GM18870 (cell line): ENCODE results near the gene DPH7.
"Not testable (repeated sequence)": the region's sequence is repeated elsewhere in the genome, so short reads cannot be mapped to it uniquely, and the experiment has no call there.

ENCODE experiments used
- ATAC-seq: cut with Tn5 transposase; IDR thresholded peaks from one replicate; pipeline ENCODE4 v1.9.1; 2021; ENCODE audit warnings: moderate library complexity; ENCODE audit not compliant: unreplicated experiment

Gene DPH7

DNA sequence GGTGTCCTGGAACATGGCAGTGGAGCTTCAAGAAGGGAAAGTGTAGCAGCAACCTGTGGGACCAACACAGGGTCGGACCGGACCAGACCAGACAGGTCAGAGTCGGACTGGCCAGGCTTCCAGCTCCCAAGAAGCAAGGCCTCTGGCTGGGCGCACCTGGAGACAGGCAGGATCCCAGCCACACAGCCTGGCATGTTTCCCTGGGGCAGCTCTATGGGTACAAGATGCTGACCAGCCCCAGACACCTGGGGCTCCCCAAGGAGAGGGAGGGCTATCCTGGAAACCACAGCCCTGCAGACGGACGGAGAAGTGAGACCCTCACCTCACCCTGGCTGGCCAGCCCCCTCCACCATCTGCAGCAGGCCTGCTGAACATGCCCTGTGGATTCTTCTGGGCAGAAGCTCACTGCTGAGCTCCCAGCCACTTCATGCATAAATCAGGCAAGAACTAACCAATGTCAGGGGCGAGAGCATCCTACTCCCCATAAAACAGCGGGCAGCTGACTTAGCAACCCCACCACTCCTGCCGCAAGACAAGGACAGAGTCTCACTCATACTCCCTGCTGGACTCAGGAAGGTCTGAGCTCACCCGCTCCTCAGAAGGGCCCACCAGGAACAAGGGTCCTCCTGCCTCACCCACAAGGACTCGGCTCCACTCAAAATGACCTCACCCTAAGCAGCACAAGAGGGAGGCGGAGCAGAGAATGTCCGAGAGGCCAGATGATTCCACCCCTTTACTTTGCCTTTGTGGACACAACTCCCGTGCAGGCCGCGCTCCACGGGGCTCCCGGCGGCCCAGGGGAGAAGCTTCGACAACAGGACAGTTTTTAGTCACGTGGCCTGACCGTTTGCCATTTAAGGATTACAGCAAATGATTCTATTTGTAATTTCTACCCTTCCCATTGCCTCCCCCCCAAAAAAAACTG is 2.9 kb upstream of the DPH7 start:
- ATAC-seq: no peak

DNA sequence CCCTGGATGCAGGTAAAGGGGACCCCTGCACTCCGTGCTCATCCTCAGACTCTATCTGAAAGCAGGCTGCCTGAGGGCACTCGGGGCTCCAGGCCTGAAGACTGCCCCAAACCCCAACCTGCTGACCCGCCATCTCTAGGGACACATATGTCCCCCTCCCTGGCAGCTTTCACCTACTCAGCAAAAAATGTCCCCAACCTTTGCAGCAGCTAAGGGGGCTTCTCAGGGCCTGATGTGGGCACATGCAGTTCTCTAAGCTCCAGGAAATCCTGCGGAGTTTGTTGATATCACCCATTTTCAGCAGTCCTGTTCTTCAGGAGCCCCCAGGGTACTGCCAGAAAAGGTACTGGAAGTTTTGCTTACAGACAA is 2.2 kb upstream of the DPH7 start:
- ATAC-seq: no peak

DNA sequence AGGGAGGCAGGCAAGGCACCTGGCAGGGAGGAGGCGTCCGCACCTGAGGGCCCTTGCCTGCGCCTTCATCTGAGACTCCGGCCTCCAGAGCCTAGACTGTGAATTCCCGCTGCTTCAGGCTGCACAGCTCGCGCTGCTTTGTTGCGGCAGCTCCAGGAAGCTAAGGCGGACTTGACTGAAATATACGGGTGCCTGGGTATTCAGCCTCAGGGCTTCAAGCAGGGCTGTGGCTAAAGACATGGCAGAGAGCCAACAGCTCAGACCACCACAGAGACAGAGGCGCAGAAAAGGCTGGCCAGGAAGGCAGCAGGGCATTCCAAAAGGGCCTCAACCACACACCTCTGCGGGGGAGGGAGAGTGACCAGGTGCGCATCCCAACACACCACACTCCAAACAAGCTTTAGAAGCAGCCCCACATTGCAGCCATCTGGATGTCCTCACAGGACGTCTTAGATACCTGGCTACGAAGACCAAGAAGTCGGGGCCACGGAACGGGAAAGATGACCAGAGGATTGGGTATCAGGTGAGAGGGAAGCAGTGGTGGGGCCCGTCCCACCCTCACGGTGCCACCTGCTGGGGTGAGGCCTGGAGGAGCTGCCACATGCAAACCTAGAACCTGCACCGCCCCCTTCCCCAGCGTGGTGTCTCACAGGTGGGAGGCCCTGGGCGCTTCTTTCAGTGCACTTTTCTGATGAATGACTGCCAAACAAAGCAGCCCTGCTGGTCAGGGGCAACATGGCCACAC is 1.7 kb upstream of the DPH7 start:
- ATAC-seq: no peak

DNA sequence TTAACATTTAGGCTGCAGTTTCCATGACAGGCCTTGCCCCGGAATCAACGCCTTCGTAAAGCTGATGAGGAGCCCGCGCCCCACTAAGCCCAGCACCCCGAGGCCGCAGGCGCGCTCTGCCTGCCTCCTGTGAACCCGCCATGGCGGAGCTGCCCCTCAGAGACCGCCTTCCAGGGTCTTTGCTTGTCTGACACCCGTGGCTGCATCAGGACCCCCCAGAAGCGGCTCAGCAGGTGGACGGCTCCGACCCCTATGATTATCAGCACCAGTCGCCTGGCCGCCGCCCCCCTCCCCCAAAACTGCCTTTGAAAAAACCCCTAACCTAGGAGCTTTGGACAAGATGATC is 507 bp upstream of the DPH7 start:
- no peak for ATAC-seq

DNA sequence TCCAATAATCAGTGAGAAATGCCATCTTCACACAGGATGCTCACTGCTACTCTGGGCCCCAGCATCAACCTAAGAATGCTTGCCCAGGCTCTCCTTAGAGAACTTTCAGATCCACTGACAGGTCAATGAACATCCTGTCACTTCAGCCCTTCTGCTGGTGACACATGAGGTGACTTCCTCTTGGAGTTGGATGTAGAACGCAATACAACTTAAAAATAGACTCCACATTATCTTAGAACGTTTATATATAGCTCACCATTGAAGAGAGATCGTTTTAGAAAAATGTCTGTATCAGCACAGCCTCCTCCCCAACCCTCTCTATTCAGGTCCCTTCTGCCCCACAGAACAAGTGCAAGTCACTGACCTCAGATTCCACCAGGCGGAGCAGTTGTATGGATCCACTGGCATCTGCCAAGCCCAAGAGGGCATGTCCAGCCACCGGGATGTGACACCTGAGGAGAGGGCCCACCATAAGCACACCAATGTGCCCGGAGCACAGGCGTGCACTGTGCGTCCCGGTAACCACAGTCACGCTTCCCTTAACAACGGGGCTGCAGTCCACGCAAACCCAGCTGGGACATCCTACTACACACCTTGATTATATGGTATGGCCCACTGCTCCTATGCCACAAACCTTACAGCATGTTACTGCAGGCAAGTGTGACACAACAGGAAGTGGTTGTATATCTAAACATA is 2.9 kb downstream of the DPH7 start:
- ATAC-seq: no peak

- no peak for ATAC-seq
Observed at GRCh38 chr9:137575364-137575715, 3.4 kb downstream of the DPH7 start.

DNA sequence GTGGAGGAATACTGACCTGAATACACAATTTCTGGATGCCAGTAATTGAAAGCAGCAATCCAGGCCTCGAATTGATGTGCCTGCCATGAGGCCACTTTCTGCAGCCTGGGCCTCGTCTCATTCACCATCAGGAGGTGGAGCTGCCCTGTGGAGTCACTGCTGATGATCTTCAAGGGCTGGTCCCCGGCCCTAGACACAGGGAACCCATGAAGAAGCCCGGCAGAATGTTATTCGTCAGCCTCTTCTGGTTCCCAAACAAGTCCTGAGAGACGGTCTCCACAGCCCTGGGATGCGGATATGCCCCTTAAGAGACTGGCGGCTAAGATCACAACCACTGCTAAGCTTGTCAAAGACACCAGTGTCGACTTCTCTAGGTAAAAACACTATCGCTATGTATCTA is 4.5 kb downstream of the DPH7 start:
- no peak for ATAC-seq

DNA sequence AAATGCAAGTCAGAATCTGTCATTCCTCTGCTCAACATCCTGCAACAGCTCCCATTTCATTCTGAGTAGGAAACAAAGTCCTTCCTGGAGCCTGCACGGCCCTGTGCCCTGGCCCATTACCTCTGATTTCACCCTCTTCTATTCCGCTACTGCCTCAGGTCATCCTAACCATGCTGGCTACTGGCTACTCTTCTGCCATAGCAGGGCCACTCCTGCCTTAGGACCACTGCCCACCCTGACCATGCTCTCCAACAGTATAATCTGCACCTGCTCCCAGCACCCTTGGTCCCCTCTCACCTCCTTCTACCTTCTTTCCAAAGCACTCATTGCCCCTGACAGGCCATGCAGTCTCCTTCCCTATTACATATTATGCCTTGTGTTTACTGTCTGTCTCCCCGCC is 8.2 kb downstream of the DPH7 start:
- no peak for ATAC-seq

DNA sequence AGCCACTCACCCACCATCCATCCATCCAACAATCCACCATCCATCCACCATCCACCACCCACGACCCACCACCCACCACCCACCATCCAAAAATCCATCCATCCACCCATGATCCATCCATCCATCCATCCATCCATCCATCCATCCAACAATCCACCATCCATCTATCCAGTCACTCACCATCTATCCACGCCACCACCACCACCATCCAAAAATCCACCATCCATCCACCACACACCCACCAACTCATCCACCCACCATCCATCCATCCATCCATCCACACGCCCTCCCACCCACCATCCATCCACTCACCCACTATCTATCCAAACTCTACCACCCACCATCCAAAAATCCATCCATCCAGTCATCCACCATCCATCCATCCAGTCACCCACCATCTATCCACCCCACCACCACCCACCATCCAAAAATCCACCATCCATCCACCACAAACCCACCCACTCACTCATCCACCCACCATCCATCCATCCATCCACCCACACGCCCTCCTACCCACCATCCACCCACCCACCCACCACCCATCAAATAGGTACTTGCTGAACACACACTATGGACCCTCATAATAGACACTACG is 9.0 kb downstream of the DPH7 start:
- no peak for ATAC-seq

DNA sequence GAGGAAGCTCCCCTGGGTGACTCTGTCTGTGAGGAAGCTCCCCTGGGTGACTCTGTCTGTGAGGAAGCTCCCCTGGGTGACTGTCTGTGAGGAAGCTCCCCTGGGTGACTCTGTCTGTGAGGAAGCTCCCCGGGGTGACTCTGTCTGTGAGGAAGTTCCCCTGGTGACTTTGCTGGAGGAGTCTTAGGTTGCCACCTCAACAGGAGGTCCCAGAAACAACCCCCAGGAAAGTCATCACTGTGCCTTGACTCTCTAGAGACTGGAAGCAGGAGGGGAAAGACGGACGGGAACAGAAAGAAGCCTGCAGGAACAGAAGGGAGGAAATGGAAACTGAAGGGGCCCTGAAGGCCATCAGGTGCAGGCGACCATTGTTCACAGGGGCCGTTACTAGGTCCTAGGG is 10.3 kb downstream of the DPH7 start:
- not testable (repeated sequence) for ATAC-seq

DNA sequence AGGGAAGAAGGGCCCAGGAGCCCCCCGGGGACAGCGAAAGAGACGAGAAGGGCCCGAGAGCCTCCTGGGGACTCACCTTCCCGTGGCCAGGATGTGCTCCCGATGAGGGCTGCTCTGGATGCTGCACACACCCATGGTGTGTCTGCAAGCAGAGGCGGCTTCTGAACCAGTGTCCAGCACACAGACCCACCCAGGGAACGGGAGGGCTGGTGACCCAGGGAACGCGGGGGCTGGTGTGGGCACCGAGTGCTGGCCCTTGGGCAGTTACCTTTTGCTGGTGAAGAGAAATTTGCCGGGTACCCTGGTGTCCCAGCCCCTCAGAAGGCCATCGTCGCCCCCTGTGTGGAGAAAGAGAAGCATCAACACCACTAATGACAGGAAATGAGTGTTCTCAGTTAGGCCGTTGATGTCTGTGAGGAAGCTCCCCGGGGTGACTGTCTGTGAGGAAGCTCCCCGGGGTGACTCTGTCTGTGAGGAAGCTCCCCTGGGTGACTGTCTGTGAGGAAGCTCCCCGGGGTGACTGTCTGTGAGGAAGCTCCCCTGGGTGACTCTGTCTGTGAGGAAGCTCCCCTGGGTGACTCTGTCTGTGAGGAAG is 13.8 kb downstream of the DPH7 start:
- no peak for ATAC-seq

DNA sequence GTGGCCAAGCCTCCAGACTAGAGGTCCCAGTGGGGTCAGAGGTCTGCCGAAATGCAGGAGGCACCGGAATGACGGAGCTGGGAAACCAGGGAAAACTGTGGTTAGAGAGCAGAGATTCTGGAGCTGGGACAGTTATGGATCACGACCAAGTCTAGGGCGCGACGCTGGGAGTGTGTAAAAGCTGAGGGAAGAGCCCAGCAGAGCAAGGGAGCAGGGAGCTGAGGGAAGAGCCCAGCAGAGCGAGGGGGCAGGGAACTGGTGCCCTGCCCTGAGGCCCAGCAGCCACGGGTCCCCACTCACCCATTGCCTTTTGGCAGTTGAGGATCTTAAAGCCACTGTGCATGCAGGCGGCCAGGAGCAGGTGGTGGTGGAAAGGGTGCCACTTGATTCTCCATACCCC is 14.6 kb downstream of the DPH7 start:
- no peak for ATAC-seq

GRCh38 chr9:137558127-137558526 is 20.6 kb downstream of the DPH7 start:
- no peak for ATAC-seq

GRCh38 chr9:137556069-137556838 is 22.5 kb downstream of the DPH7 start:
- ATAC-seq: no peak

GRCh38 chr9:137555179-137555578 is 23.5 kb downstream of the DPH7 start:
- no peak for ATAC-seq

- ATAC-seq: no peak
Observed at GRCh38 chr9:137554349-137554748, 24.4 kb downstream of the DPH7 start.

- not testable (repeated sequence) for ATAC-seq
Observed at GRCh38 chr9:137553654-137554053, 25.1 kb downstream of the DPH7 start.

DNA sequence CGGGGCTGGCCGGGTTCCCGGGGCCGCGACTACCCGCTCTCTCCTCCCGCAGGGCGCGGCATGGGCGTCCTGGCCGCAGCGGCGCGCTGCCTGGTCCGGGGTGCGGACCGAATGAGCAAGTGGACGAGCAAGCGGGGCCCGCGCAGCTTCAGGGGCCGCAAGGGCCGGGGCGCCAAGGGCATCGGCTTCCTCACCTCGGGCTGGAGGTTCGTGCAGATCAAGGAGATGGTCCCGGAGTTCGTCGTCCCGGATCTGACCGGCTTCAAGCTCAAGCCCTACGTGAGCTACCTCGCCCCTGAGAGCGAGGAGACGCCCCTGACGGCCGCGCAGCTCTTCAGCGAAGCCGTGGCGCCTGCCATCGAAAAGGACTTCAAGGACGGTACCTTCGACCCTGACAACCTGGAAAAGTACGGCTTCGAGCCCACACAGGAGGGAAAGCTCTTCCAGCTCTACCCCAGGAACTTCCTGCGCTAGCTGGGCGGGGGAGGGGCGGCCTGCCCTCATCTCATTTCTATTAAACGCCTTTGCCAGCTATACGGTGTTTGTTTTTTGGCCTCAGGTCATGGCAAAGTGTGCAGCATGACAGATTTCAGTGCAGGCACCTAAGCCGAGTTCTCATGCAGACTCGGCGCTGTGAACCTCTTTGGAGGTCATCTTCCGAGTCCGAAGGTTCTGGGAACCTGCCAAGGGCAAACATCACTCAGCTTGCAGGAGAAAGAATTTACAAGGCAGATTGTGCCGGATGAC is 26.5 kb downstream of the DPH7 start:
- no peak for ATAC-seq

DNA sequence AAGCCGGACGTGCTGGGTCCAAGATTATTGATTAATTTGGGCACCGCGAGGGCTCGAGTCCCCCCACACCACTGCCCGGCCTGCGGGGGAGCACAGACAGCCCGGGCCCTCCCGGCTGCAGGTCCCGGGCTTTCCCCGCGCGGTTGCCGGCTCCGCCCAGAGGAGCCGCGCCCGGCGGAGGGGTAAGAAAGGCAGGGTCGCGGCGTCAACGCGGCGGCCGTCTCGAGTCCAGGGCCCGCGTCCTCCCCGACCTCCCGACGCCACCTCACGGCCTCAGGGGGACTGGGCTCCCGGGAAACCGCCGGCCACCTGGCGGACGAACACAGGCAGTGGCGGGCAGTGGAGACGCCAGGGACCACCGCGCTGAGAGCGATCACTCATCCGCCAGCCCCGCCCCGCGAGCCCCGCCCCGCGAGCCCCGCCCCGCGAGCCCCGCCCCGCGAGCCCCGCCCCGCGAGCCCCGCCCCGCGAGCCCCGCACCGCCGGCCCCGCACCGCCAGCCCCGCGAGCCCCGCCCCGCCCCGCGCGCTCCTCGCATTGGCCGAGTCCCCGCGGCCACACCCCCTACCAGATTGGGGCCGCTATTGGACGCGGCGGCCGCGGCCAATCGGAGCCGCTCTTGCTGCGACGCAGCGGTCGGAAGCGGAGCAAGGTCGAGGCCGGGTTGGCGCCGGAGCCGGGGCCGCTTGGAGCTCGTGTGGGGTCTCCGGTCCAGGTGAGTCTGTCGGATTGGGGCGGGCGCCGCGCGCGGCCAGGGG is 27.3 kb downstream of the DPH7 start, which contains the start of gene MRPL41:
TSS of gene MRPL41 (plus strand) at position 616 of the 758 bp plus-strand sequence. CDS start 203 bp downstream, outside the sequence.
- no peak for ATAC-seq
